HG02610 (cell line): ENCODE results near the gene EDARADD.

ENCODE experiments used
- ATAC-seq: cut with Tn5 transposase; IDR thresholded peaks from one replicate; pipeline ENCODE4 v1.9.1; 2021; ENCODE audit warnings: mild to moderate bottlenecking, moderate library complexity; ENCODE audit not compliant: unreplicated experiment

EDARADD gene

DNA sequence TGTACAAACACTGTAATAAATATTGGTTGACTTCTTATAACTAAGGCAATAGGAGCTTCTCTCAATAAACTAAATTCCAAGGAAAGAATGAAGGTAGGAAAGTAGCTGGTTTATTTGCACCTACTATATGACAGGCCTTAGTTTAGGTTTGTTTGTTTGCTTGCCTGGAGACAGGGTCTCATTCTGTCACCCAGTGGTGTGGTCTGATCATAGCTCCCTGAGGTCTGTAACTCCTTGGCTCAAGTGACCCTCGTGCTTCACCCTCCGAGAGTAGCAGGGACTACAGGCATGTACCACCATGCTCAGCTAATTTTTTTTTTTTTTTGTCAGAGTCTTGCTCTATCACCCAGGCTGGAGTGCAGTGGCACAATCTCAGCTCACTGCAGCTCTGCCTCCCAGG lies 1.9 kb upstream of the EDARADD start:
- ATAC-seq: no peak

- peak; percentile 8 for ATAC-seq
Observed at GRCh38 chr1:236394879-236395229, 768 bp downstream of the EDARADD start.

DNA sequence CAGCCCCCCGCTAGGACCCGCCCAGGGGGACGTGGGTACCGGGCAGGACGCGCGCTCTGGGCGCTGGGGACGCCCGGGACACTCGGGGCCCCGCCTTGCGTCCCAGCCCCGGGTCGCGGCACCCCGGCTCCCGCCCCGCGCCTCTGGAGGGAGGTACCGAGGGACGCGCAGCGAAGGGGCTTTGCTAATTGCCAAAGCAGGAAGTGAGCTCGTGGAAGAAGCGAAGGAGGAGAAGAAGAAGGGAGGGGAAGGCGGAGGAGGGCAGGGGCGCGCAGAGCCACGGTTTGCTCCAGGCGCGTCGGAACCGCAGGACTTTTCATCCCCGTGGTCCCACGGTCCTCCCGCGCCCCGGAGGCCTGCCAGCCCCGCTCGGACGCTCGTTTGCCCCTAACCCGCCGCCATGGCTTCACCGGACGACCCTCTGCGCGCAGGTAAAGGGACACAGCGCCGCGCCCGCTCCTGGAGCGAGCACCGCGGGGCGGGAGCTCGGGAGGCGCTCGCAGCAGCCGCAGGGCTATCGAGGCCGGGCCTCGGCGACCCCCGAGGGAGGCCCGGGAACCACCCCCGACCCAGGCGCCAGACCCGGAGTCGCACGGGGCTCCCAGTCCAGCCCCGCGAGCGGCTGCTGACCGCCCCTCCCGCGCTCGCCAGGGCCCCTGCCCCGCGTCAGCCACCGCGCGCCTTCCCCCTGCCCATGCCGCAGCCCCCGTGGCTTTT lies 1.3 kb downstream of the EDARADD start:
- peak; percentile 77 for ATAC-seq

DNA sequence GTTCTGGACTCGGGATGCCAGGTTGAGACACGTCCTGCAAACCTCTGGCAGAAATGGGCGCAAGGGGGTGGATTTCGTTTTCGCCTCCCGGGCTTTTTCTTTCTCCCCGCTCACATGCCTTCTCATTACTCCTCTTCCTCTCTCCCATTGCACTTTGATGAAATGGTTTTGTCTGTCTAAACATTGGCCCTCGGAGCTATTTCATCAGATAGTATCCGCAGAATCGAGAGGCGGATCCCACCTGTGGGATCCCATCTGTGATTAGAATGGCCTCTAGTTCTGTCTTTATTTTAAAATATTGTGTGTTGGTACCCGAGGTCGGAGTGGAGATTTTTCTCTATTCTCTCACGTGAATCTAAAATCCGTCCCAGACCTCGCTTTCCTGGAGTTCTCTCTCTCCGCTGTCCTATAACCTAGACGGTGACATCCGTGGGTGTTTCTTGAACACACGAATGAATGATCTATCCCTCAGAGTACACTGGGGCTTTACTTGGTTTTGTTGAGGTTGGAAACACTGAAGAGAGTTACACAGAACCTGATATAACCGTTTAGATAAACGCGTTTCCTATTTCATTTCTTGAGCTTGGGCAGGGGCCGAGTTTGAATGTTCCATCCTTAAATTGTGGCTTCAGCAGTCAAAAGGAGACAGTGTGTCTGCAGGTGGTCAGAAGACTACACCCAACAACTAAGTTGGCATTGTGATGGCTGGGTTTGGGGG lies 2.0 kb downstream of the EDARADD start:
- no peak for ATAC-seq

DNA sequence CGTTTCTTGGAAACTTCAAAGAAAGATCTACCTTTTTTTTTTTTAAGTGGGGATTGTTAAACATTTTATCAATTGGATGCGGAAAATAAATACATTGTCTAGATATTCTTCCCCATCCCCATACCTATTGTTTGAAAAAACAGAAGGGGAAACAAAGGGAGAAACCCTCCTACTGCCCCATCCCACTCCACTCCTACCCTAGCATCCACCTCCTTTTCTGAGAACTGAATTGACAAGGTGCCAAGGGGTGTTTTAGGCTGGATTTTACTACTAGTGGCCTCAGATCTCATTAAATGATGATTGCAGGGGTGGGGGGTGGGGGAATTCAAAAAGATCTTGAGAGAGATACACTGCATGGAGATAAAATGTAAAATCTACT lies 2.6 kb downstream of the EDARADD start:
- ATAC-seq: no peak

DNA sequence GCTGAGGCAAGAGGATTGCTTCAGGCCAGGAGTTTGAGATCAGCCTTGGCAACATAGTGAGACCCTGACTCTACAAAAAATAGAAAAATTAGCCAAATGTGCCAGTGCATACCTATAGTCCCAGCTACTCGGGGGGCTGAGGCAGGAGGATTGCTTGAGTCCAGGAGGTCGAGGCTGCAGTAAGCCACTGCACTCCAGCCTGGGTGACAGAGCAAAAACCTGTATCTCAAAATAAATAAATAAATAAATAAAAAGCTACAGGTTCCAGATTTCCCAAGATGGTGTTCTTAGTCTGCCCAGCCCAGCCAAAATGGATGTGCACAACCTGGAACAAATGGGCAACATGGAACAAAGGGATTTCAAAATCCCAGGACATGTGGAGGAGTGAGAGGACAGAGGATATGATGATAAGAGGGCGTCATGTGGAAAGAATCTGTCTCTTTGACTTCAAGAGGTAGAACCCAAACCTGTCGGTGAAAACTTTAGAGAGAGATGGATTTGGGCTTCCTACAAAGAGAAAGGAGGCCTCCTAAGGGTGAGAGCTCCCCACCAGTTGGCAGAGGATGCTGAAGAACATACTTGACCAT lies 3.2 kb downstream of the EDARADD start:
- ATAC-seq: no peak

DNA sequence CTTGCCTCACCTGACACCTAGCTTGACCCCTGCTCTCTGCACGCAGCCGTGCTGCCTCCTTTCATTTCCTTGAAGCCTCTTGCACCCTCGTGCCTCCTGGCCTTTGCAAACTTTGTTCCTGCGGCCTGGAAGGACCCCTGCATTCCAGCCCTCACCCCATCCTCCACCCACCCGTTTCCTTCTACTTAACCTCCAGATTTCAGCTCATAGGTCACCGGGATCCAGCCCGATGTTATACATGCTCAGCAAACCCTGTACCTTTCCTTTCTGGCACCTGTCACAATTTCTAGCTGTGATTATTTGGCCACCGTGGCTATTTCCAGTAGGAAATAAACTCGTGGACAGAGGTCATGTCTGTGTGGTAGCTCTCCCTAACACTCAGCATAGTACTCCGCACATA lies 4.5 kb downstream of the EDARADD start:
- no peak for ATAC-seq

DNA sequence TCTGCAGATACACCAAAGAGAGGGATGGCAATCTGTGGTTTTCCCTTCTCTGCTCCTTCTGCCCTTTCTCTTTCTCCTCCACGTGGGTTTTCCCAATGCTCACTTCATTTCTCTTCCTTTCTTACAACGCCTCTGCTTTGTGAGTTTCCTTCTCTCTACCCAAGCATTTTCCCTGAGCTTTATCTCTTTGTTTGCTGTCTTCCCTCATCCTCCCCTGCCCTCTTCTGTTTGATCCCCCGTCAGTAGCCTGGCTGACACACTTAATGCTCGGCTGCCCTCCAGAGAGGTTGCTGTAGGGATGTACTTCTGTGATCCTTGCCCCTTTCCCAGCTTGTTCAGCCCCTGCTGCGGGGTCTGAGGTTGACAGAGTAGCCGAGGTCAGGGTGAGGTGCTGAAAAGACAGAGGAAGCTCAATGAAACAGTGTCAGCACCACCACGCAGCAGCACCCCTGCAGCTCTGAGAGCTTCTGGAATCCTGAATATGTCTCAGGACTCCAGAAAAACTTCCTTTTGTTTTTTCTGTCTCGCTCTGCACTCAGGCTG lies 6.0 kb downstream of the EDARADD start:
- ATAC-seq: no peak

DNA sequence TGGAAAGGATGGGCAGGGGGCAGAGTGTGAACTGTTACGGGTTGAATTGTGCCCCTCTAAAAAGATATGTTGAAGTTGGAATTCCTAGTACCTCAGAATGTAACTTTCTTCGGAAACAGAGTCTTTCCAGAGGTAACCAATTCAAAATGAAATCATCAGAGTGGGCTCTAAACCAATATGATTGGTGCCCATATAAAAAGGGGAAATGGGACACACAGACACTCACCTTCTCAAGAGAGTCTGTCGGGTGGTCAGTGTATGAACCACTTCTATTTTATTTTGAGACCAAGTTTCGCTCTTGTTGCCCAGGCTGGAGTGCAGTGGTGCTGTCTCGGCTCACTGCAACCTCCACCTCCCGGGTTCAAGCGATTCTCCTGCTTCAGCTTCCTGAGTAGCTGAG lies 7.6 kb downstream of the EDARADD start:
- no peak for ATAC-seq

- ATAC-seq: no peak
Observed at GRCh38 chr1:236403905-236404696, 10.0 kb downstream of the EDARADD start.

- no peak for ATAC-seq
Observed at GRCh38 chr1:236407059-236407458, 13.0 kb downstream of the EDARADD start.

DNA sequence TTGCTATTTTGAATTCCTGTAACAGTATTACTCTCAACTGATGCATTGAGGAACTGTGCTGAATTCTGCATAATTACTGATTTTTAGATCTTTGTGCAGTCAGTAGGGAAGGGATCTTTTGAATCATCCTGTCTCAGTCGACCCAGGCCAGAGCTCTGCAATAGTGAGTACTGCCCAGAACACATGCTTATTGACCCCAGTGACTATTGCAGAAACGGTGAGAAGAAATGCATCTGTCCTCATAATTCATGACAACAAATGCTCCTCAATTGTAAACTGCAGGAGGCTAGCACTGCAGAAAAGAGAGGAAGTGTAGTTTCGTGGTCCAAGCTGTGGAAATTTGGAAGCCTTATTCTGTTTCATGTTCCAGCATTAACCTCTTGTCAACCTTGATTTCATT lies 19.6 kb downstream of the EDARADD start:
- ATAC-seq: no peak

DNA sequence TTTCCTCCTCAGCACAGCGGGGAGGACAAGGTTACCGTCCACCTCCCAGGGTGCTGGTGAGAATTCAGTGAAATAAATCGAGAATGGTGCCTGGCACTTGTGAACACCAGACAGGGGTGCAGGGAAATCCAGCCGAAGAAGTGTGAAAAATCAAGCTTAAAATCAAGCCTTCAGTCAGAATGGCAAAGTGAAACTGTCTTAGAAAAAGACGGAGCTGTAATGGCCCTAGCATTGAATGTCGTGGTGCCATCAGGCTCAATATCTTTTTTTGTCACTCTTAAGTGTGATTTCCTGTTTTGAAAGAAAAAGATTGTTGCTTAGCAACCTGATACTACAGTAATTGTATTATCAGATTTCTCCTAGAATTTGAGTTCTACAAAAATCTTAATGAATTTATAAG lies 22.1 kb downstream of the EDARADD start:
- ATAC-seq: no peak

DNA sequence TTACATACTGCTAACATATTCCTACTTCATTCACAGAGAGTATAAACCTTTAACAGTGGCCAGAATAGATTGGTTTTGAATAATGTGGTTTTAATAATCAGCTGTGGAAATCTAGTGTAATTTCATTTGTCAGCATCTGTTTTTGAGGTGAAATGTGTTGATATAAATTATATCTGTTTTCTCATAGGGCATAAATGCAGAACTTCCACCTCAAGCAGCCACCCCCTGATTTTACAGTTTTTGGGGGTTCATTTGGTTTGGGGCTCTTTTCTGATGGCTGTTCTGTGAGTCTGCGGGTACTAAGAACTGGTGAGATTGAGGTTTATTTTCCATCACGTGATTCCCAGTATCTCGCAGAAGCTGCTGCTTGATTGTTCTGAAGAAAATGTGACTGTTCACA lies 23.2 kb downstream of the EDARADD start:
- ATAC-seq: no peak

DNA sequence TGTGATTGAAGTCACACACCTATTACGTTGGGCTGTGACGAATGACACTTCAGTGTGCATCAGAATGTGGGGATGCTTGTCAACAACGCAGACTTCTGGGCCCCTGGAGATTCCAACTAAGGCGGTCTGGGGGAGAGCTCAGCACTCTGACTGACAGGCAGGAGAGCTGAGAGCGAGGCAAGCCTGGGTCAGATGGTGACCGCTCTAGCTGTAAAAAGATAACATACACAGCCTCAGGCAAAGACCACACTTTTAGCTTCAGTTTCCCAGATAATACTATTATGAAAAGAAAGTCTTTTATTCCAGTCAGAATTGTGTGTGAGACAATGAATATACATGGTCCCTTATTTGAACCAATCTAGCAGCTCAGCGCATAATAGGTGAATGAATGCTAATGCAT lies 25.4 kb downstream of the EDARADD start:
- no peak for ATAC-seq

DNA sequence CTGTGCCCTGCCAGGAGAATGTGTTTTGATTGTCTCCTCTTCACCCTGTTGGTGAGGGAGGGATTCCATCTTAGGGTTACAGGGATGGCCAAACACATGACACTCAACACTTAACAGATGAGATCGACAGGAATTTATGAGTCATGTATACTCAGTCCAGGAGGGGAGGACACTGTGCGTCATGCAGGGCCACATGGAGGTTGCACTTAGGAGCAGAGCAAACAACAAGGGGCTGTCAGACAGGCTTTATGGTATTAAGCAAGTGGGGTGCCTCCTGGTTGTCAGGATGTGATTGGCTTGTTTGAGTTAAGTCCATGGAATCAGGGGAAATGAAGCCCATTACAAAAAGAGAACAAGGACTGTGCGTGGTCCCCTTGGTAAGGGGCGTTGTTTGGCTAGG lies 26.9 kb downstream of the EDARADD start:
- no peak for ATAC-seq

- no peak for ATAC-seq
Observed at GRCh38 chr1:236421850-236422516, 27.9 kb downstream of the EDARADD start.

GRCh38 chr1:236422517-236422876 lies 28.4 kb downstream of the EDARADD start:
- no peak for ATAC-seq

- ATAC-seq: peak; percentile 97
Observed at GRCh38 chr1:236425031-236425663, 31.1 kb downstream of the EDARADD start.

GRCh38 chr1:236426215-236426614 lies 32.1 kb downstream of the EDARADD start:
- no peak for ATAC-seq
